ENCODE results near the gene BSND. TPM values are rescaled to one million over a fixed set of nuclear protein-coding genes. Genes with fewer than 3 reads are reported as not detected.

Gene BSND
- total and polyA plus RNA-seq, 2 experiments from 2014 or later: 0.21 to 0.23 TPM

DNA sequence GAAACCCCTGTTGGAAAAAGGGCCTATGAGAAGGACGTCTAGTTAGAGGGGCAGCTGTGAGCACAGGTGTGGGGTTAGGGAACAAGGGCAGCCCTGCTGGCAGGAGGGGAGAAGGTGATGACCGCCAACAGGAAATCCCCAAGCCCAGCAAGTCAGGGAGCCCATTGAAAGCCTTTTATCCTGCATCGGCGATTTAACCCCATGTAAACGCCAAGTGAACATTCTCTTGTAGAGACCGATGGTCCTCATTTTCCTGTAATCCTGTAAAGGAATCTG, 1.1 kb upstream of the BSND start:
- H3K9me2 ChIP-seq (replicated peaks; ENCODE audit: insufficient read depth): no peaks in the 10 kb centered on the region
- H2AFZ ChIP-seq: no peak overlapping the region
- no peaks in the 10 kb centered on the region for H4K20me1 ChIP-seq (ENCODE audit: insufficient read depth, poor library complexity, severe bottlenecking)
- no peaks in the 10 kb centered on the region for H3K9me3 ChIP-seq (ENCODE audit: low read depth)
- H3K36me3 ChIP-seq (replicated peaks; ENCODE audit: insufficient read depth, low read depth): no peaks in the 10 kb centered on the region
- 64% methylated on average over 6 of the region's 6 CpGs for WGBS (ENCODE audit: low lambda C conversion rate, missing lambda C conversion rate)
- H3K4me1 ChIP-seq (ENCODE audit: insufficient read depth): peaks cover 6% of the 10 kb centered on the region
- no peak overlapping the region for H3K27ac ChIP-seq
- peaks cover 29% of the 10 kb centered on the region for H3K27me3 ChIP-seq
- no peak overlapping the region for H3K4me3 ChIP-seq
- H3K4me2 ChIP-seq: no peak overlapping the region
- no peak for TF ChIP-seq EZH2 (IDR thresholded peaks at IDR 0.05; ENCODE audit: borderline replicate concordance)
- TF ChIP-seq CTCF (IDR thresholded peaks at IDR 0.05; ENCODE audit: poor library complexity): no peak
- TF ChIP-seq EZH2phosphoT487 (IDR thresholded peaks at IDR 0.05; ENCODE audit: low read depth, severe bottlenecking, unreplicated experiment): no peak
- DNase-seq (ENCODE audit: low spot score): no peak
- H3K79me2 ChIP-seq: no peaks in the 10 kb centered on the region

DNA sequence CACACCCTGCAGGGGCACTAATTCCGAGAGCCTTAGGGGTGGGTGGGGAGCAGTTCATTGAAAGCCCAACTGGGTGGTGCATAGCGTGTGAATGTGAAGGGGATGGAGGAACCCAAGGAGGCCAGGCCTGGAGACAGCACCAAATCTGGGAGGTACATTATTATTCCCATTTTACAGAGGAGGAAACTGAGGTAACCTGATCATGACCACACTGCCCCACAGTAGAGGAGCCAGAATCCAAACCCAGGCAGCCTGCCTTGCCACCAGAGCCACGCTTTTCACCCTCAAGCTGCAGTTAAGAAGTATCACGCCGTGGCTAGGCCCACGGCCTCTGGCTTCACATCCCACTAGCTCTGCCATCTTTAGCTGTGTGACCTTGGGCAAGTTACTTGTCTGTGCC, 633 bp upstream of the BSND start:
- H3K27ac ChIP-seq: no peak overlapping the region
- H3K4me1 ChIP-seq (ENCODE audit: insufficient read depth): peaks cover 6% of the 10 kb centered on the region
- no peak for DNase-seq (ENCODE audit: low spot score)
- 94% methylated on average over 6 of the region's 6 CpGs for WGBS (ENCODE audit: low lambda C conversion rate, missing lambda C conversion rate)
- H3K4me3 ChIP-seq: no peak overlapping the region
- H3K9me2 ChIP-seq (replicated peaks; ENCODE audit: insufficient read depth): no peaks in the 10 kb centered on the region
- H3K9me3 ChIP-seq (ENCODE audit: low read depth): no peaks in the 10 kb centered on the region
- H3K27me3 ChIP-seq: peaks cover 29% of the 10 kb centered on the region
- TF ChIP-seq EZH2phosphoT487 (IDR thresholded peaks at IDR 0.05; ENCODE audit: low read depth, severe bottlenecking, unreplicated experiment): no peak
- no peak for TF ChIP-seq CTCF (IDR thresholded peaks at IDR 0.05; ENCODE audit: poor library complexity)
- TF ChIP-seq EZH2 (IDR thresholded peaks at IDR 0.05; ENCODE audit: borderline replicate concordance): no peak
- no peak overlapping the region for H2AFZ ChIP-seq
- H4K20me1 ChIP-seq (ENCODE audit: insufficient read depth, poor library complexity, severe bottlenecking): no peaks in the 10 kb centered on the region
- no peaks in the 10 kb centered on the region for H3K36me3 ChIP-seq (replicated peaks; ENCODE audit: insufficient read depth, low read depth)
- no peak overlapping the region for H3K4me2 ChIP-seq
- no peaks in the 10 kb centered on the region for H3K79me2 ChIP-seq

- Histone ChIP-seq H3K79me2 (no peaks in the 10 kb centered on the region), H3K9me2 (replicated peaks; ENCODE audit: insufficient read depth) (no peaks in the 10 kb centered on the region), H3K4me1 (ENCODE audit: insufficient read depth) (peaks cover 6% of the 10 kb centered on the region), H3K27ac (no peak overlapping the region), H4K20me1 (ENCODE audit: insufficient read depth, poor library complexity, severe bottlenecking) (no peaks in the 10 kb centered on the region), H3K36me3 (replicated peaks; ENCODE audit: insufficient read depth, low read depth) (no peaks in the 10 kb centered on the region), H3K4me2 (no peak overlapping the region), H2AFZ (no peak overlapping the region), H3K4me3 (no peak overlapping the region), H3K9me3 (ENCODE audit: low read depth) (no peaks in the 10 kb centered on the region), H3K27me3 (peaks cover 23% of the 10 kb centered on the region)
- no peak for DNase-seq (ENCODE audit: low spot score)
- 82% methylated on average over 7 of the region's 8 CpGs for whole genome bisulfite sequencing (ENCODE audit: low lambda C conversion rate, missing lambda C conversion rate)
- TF ChIP-seq EZH2 (IDR thresholded peaks at IDR 0.05; ENCODE audit: borderline replicate concordance) (no peak), CTCF (IDR thresholded peaks at IDR 0.05; ENCODE audit: poor library complexity) (no peak), EZH2phosphoT487 (IDR thresholded peaks at IDR 0.05; ENCODE audit: low read depth, severe bottlenecking, unreplicated experiment) (no peak)
These were observed 1.7 kb downstream of the BSND start for GRCh38 chr1:55000110-55001085.
